GM19328 (cell line): ENCODE results near the gene NXN.
"Not testable (repeated sequence)": the region's sequence is repeated elsewhere in the genome, so short reads cannot be mapped to it uniquely, and the experiment has no call there.

Experiments used
- ATAC-seq: cut with Tn5 transposase; IDR thresholded peaks from one replicate; pipeline ENCODE4 v1.9.1; 2021; ENCODE audit warnings: mild to moderate bottlenecking, moderate library complexity; ENCODE audit not compliant: unreplicated experiment

NXN gene

GRCh38 chr17:923633-924032 is 55.9 kb downstream of the NXN start:
- no peak for ATAC-seq

GRCh38 chr17:921161-921560 is 58.4 kb downstream of the NXN start:
- ATAC-seq = no peak

GRCh38 chr17:920190-920589 is 59.4 kb downstream of the NXN start:
- no peak for ATAC-seq

- no peak for ATAC-seq
These were observed 61.4 kb downstream of the NXN start for GRCh38 chr17:917941-918740.

DNA sequence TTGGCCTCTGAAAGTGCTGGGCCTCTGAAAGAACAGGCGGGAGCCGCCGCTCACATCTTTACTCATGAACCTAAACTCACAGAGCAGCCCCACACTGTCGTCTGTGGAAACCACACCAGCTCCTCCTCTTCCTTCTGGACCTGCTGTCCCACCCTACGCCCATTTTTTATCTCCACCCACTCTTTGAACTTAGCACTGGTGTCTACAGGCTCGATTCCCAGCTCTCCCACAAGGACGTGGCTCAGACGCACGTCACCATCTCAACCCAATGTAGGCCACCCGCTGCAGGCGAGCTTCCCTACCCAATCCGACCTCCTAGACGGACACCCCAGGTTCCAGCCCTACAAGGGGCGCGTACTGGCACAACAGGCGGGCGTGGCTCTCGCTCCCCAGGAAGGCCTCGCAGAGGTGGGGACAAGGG is 62.2 kb downstream of the NXN start:
- no peak for ATAC-seq

DNA sequence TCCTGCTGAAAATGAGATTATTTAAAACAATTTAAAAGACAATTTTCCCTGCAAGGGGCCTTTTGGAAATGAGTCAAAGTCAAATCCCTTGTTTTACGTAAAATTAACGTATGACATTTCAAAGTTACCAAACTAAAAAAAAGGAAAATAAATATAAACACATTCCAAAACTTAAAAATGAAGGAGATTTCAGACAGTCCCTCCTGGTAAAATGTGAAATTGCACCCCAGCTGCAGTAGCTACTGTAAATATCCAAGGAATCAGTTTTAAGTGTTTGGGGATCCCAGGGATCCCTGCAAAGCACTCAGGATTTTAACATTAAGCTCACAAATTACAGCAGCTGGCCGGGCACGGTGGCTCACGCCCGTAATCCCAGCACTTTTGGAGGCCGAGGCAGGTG is 63.3 kb downstream of the NXN start:
- ATAC-seq = no peak

DNA sequence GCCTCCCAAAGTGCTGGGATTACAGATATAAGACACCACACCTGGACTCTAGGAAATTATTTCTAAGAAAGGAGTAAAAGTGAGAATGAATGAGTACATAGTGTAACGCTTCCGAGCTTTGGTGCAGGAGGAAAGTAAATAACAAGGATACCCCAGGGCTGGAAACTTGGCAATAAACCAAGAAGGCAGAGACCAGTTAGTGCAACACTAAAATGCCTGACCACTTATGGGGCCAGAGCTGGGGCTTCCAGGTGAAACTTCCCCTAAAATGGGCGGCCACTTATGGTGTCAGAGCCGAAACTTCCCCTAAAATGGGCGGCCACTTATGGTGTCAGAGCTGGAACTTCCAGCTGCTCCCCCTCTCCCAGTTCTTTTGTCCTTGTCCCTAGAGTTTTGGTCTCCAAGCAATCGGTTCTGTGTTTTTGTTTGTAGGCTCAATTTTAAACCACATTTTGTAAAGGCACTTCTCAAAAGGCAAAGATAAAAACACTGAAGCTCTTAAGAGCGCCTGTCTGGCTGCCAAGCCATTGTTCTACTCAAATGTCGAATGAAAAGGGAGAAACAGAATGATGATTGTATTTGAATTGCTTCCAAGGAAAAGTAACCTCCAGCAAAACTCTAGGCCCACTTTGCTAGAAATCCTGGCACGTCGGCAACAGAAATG is 63.9 kb downstream of the NXN start:
- ATAC-seq = no peak

GRCh38 chr17:914561-914960 is 65.0 kb downstream of the NXN start:
- no peak for ATAC-seq

GRCh38 chr17:913207-913606 is 66.4 kb downstream of the NXN start:
- no peak for ATAC-seq

- ATAC-seq = no peak
These were observed 69.8 kb downstream of the NXN start for GRCh38 chr17:909642-910323.

GRCh38 chr17:907725-908124 is 71.9 kb downstream of the NXN start:
- no peak for ATAC-seq

DNA sequence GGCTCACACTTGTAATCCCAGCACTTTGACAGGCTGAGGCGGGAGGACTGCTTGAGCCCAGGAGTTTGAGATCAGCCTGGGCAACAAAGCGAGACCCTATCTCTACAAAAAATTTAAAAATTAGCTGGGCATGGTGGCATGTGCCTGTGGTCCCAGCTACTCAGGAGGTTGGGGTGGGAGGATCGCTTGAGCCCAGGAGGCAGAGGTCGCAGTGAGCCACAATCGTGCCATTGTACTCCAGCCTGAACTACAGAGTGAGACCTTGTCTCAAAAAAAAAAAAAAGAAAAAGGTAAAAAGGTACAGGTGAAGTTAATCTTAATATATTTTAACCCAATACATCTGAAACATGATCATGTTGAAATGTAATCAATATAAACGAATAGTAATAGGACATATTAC is 73.9 kb downstream of the NXN start:
- not testable (repeated sequence) for ATAC-seq

DNA sequence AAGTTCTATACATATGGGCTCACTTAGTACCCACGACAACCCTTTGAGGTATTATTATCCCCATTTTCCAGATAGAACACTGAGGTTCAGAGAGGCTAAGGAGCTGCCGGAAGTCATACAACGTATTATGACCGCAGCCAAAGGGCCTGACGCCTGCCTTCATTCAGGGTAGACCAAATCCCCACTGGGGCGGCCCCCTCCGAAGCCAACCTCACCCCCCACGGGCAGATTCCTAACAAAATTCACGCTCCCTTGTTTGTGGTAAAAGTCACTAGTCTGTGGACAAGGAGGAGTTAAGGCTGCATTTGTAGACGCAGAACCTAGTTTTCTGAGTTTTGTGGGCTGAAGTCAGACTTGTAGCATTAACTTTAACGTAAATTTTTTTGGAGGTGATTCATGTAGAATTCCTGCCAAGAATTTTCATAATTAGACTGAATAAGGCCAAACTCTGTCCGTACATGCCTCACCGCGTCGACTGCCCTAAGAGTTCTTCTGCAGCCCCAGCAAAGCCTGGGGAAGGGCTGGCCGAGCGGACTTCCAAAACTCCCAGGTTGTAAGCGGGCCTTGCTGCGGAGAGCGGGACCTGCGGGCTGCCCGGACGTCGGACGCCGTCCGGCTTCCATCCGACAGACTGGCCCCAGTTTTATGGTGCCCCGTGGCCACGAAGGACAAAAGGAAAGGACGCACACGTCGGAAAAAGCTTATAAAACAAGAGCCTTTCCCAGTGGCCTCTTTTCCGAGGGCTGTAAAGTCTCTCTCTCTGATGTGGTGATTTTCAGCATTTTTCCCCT is 75.7 kb downstream of the NXN start:
- no peak for ATAC-seq

DNA sequence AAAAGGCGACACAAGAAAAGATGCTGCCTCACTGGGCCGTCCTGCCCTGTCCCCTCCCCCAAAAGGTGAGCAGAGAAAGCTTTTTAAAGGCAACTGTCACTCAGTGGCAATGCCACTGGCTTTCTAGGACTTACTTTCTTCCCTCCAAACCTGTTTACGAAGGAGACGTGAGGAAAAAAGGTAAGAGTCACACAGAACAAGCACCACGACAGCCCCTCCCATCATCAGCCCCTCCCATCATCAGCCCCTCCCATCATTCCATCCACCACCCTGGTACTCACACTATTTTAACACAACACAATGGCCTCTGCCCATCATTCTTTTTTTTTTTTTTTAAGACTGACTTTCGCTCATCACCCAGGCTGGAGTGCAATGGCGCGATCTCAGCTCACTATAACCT is 77.1 kb downstream of the NXN start:
- no peak for ATAC-seq

- no peak for ATAC-seq
These were observed 77.6 kb downstream of the NXN start for GRCh38 chr17:901964-902363.

DNA sequence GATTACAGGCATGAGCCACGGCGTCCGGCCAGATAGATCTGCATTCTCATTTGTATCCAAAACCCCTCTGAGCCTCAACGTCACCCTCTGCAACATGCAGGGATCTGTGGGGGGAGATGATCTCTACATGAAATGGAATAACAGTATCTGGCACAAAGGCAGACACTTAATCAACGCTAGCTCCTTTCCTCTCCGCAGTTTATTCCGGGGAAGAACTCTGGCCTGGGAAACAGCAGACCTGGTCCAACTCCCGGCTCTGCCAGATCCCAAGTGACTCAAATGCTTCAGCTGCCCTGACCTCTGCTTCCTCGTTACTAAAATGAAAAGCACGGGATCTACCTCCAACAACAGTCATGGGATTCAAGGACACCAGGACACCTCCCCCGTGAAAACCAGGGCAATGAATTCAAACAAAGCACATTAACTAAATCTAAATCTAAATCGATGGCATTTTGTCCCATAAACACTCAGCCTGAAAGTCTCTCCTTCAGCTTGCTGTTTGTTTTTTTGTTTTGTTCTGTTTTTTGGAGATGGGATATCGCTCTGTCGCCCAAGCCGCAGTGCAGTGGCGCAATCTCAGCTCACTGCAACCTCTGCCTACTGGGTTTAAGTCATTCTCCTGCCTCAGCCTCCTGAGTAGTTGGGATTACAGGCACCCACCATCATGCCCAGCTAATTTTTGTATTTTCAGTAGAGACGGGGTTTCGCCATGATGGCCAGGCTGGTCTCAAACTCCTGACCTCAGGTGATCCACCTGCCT is 78.2 kb downstream of the NXN start:
- no peak for ATAC-seq

DNA sequence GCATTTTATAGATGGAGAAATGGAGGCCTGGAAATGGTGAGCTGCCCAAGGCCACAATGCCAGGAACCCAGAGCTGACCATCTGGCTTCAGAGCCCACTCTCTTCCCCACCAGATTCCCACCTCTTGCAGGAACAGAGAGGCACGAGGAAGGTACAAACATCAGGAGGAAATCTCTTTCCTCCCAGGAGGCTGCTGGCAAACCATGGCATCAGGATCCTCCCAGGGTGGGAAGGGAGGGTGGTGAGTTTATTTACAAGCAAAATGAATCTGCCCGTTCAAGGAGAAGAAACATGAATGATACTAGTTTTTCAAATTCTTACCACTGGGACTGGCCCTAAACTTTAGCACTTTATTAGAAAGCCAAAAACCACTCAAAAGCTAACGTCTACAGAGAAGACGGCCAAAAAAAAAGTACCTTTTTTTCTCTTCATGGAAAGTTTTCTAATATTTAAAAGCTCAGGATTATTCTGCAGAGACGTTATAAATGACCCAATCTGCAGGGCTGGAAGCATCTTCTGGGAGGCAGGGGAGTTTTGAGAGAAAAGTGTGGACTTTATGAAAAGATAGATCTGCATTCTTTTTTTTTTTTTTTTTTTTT is 79.1 kb downstream of the NXN start:
- ATAC-seq = no peak

- ATAC-seq = no peak
These were observed 81.5 kb downstream of the NXN start for GRCh38 chr17:897970-898619.

- no peak for ATAC-seq
These were observed 82.5 kb downstream of the NXN start for GRCh38 chr17:896953-897661.
